WTC11 (cell line): Measurements from ENCODE around the gene PDZD2. TPM values are rescaled to one million over a fixed set of nuclear protein-coding genes. Genes with fewer than 3 reads are reported as not detected.

Experiments used
- ATAC-seq: fragments of 200-7000 bp; cut with Tn5 transposase; 2 replicates; pipeline ENCODE4 v1.10.0; 2021; ENCODE audit warnings: mild to moderate bottlenecking, moderate library complexity
- CTCF ChIA-PET: fragments of 300-600 bp; sonication (Branson Sonifier 250); formaldehyde crosslinking; loops from one replicate; lab custom pipeline; 2021; ENCODE audit warnings: antibody characterized with exemption; lab: Charles Lee
- POLR2A ChIA-PET: fragments of 350-600 bp; sonication (Branson Sonifier 250); formaldehyde crosslinking; loops from one replicate; lab custom pipeline; 2021; ENCODE audit warnings: antibody characterized with exemption; lab: Charles Lee
- DNase-seq: peaks from one replicate; pipeline ENCODE4 v3.0.0; 2021; ENCODE audit warnings: low spot score
- H3K27ac Mint-ChIP-seq: 2 replicates; pipeline ENCODE4 v1.8.0; 2021; ENCODE audit warnings: mixed read lengths
- H3K27me3 Mint-ChIP-seq: 2 replicates; pipeline ENCODE4 v1.8.0; 2021; ENCODE audit warnings: low read depth, mild to moderate bottlenecking, moderate library complexity, mixed read lengths
- H3K36me3 Mint-ChIP-seq: 2 replicates; pipeline ENCODE4 v1.8.0; 2021; ENCODE audit warnings: mixed read lengths
- H3K4me1 Mint-ChIP-seq: 2 replicates; pipeline ENCODE4 v1.8.0; 2022; ENCODE audit warnings: mixed read lengths
- H3K4me3 Mint-ChIP-seq: 2 replicates; pipeline ENCODE4 v1.8.0; 2021; ENCODE audit warnings: mild to moderate bottlenecking, moderate library complexity, mixed read lengths
- H3K9me3 Mint-ChIP-seq: 2 replicates; pipeline ENCODE4 v1.8.0; 2021; ENCODE audit warnings: mixed read lengths
- AR ChIP-seq: fragments of 250-450 bp; sonication (Bioruptor Pico); IDR thresholded peaks from 2 replicates; pipeline ENCODE4 v1.9.0; 2021; ENCODE audit warnings: mild to moderate bottlenecking
- ESRRA ChIP-seq: sonication (generic); formaldehyde crosslinking; IDR thresholded peaks from 2 replicates; pipeline ENCODE4 v1.8.1; 2022; ENCODE audit warnings: mild to moderate bottlenecking, missing genetic modification reagents, borderline replicate concordance
- FOXK1 ChIP-seq: sonication (generic); formaldehyde crosslinking; IDR thresholded peaks from 2 replicates; pipeline ENCODE4 v1.8.0; 2022; ENCODE audit warnings: mild to moderate bottlenecking, moderate library complexity, missing genetic modification reagents
- GTF2I ChIP-seq: fragments of 250-450 bp; sonication (Bioruptor Pico); conservative IDR thresholded peaks from 2 replicates; pipeline ENCODE4 v1.4.0; 2021; ENCODE audit warnings: mild to moderate bottlenecking
- IRF2 ChIP-seq: sonication (generic); formaldehyde crosslinking; IDR thresholded peaks from 2 replicates; pipeline ENCODE4 v1.8.0; 2022; ENCODE audit warnings: low read depth, missing genetic modification reagents, borderline replicate concordance
- NR1H2 ChIP-seq: sonication (generic); formaldehyde crosslinking; IDR thresholded peaks from 2 replicates; pipeline ENCODE4 v1.9.0; 2021; ENCODE audit warnings: mild to moderate bottlenecking, moderate library complexity, missing genetic modification reagents
- SMAD3 ChIP-seq: sonication (generic); formaldehyde crosslinking; IDR thresholded peaks from 2 replicates; pipeline ENCODE4 v1.8.0; 2022; ENCODE audit warnings: missing genetic modification reagents, mild to moderate bottlenecking, borderline replicate concordance
- SMAD4 ChIP-seq: sonication (generic); formaldehyde crosslinking; IDR thresholded peaks from 2 replicates; pipeline ENCODE4 v1.8.0; 2022; ENCODE audit warnings: mild to moderate bottlenecking, missing genetic modification reagents
- STAT6 ChIP-seq: sonication (generic); formaldehyde crosslinking; conservative IDR thresholded peaks from 2 replicates; pipeline ENCODE4 v1.8.1; 2023; ENCODE audit warnings: mild to moderate bottlenecking, low read depth, missing genetic modification reagents, moderate library complexity
- TP53 ChIP-seq: sonication (generic); formaldehyde crosslinking; IDR thresholded peaks from 2 replicates; pipeline ENCODE4 v1.8.1; 2023; ENCODE audit warnings: mild to moderate bottlenecking, missing genetic modification reagents
- USF1 ChIP-seq: sonication (generic); formaldehyde crosslinking; IDR thresholded peaks from 2 replicates; pipeline ENCODE4 v1.8.0; 2022; ENCODE audit warnings: mild to moderate bottlenecking, missing genetic modification reagents
- ZNF396 ChIP-seq: fragments of 250-450 bp; sonication (Bioruptor Pico); IDR thresholded peaks from 2 replicates; pipeline ENCODE4 v1.8.0; 2021; ENCODE audit warnings: mild to moderate bottlenecking, moderate library complexity, borderline replicate concordance
- ZNF423 ChIP-seq: fragments of 250-450 bp; sonication (Bioruptor Pico); IDR thresholded peaks from 2 replicates; pipeline ENCODE4 v2.1.2; 2022; ENCODE audit warnings: mild to moderate bottlenecking, moderate library complexity
- total RNA-seq: library from RNA; stranded (reverse); gene quantifications from 3 replicates; pipeline ENCODE4 v1.2.3, GENCODE V29; 2021
- TF ChIP-seq, protein P1 (sequence below): fragments of 250-450 bp; sonication (Bioruptor Pico); IDR thresholded peaks from 2 replicates; pipeline ENCODE4 v1.8.0; 2021; ENCODE audit warnings: mild to moderate bottlenecking
- TF ChIP-seq, protein P2 (sequence below): sonication (generic); formaldehyde crosslinking; IDR thresholded peaks from 2 replicates; pipeline ENCODE4 v1.8.1; 2022; ENCODE audit warnings: missing genetic modification reagents, borderline replicate concordance
- TF ChIP-seq, protein P3 (sequence below): sonication (generic); formaldehyde crosslinking; IDR thresholded peaks from 2 replicates; pipeline ENCODE4 v1.8.1; 2022; ENCODE audit warnings: mild to moderate bottlenecking, moderate library complexity, missing genetic modification reagents
- TF ChIP-seq, protein P4 (sequence below): sonication (generic); formaldehyde crosslinking; IDR thresholded peaks from 2 replicates; pipeline ENCODE4 v1.8.1; 2022; ENCODE audit warnings: low read depth, missing genetic modification reagents, borderline replicate concordance

The PDZD2 gene
- total RNA-seq, 1 experiment from 2014 or later, result 11.4 TPM

- TF ChIP-seq ZNF423 (CRISPR knock-in tag) (no peak), TP53 (CRISPR knock-in tag) (no peak), STAT6 (CRISPR knock-in tag) (no peak), NR1H2 (CRISPR knock-in tag) (no peak), USF1 (CRISPR knock-in tag) (no peak), ESRRA (CRISPR knock-in tag) (no peak), IRF2 (CRISPR knock-in tag) (no peak), ZNF396 (CRISPR knock-in tag) (no peak)
- TF ChIP-seq, protein P1, sequence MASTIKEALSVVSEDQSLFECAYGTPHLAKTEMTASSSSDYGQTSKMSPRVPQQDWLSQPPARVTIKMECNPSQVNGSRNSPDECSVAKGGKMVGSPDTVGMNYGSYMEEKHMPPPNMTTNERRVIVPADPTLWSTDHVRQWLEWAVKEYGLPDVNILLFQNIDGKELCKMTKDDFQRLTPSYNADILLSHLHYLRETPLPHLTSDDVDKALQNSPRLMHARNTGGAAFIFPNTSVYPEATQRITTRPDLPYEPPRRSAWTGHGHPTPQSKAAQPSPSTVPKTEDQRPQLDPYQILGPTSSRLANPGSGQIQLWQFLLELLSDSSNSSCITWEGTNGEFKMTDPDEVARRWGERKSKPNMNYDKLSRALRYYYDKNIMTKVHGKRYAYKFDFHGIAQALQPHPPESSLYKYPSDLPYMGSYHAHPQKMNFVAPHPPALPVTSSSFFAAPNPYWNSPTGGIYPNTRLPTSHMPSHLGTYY (CRISPR knock-in tag), result no peak
- TF ChIP-seq, protein P2, sequence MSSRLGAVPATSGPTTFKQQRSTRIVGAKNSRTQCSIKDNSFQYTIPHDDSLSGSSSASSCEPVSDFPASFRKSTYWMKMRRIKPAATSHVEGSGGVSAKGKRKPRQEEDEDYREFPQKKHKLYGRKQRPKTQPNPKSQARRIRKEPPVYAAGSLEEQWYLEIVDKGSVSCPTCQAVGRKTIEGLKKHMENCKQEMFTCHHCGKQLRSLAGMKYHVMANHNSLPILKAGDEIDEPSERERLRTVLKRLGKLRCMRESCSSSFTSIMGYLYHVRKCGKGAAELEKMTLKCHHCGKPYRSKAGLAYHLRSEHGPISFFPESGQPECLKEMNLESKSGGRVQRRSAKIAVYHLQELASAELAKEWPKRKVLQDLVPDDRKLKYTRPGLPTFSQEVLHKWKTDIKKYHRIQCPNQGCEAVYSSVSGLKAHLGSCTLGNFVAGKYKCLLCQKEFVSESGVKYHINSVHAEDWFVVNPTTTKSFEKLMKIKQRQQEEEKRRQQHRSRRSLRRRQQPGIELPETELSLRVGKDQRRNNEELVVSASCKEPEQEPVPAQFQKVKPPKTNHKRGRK (CRISPR knock-in tag), result no peak
These were observed 324.0 kb downstream of the PDZD2 start (continued) for GRCh38 chr5:31962871-31963307.

DNA sequence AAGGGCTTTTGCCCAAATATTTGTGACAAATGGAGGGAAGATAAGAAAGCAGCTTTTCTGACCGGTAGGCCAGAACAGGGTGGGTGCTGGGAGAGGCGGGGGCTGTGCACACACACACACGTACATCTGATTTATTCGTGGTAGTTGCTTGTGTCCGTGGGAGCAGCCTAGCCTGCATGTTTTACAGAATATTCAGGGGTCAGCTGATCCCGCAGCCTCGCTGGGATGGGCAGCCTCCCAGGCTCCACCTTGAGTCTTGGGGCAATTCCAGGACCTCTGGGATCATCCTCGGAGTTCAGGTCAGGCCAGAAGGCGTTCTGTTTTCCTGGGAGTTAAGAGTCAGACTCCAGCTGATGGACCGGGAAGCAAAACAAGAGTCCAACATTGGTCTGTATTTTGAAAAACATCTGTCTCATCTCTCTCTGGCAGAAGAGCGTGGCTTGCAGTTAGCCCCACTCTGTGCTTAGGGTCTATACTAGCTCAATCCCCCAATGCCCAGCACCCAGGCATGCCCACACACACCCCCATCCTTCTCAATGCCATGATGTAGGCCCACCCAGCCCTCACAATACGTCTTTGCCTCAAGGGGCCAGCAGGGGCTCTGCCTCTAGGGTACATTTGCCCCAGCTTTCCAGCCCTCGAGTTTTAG is 324.6 kb downstream of the PDZD2 start:
- Mint-ChIP-seq H3K27ac (peak overlapping the region; percentile 60), H3K36me3 (no peaks in the 10 kb centered on the region), H3K4me3 (no peak overlapping the region), H3K27me3 (no peaks in the 10 kb centered on the region), H3K4me1 (peaks cover 43% of the 10 kb centered on the region), H3K9me3 (peaks cover 5% of the 10 kb centered on the region)
- DNase-seq (no peak), ATAC-seq (no peak)
- POLR2A ChIA-PET, result no interaction called here
- CTCF ChIA-PET, result interaction anchor here (0.6 to 1.6 kb wide), 2 partner anchors 113 to 150 kb away, joined by 3 read pairs; no protein-coding TSS in a partner anchor
- TF ChIP-seq SMAD3 (CRISPR knock-in tag) (no peak), SMAD4 (no peak), AR (CRISPR knock-in tag) (no peak), FOXK1 (CRISPR knock-in tag) (no peak), GTF2I (CRISPR knock-in tag) (no peak), ZNF423 (CRISPR knock-in tag) (no peak), STAT6 (CRISPR knock-in tag) (no peak)
- TF ChIP-seq, protein P3, sequence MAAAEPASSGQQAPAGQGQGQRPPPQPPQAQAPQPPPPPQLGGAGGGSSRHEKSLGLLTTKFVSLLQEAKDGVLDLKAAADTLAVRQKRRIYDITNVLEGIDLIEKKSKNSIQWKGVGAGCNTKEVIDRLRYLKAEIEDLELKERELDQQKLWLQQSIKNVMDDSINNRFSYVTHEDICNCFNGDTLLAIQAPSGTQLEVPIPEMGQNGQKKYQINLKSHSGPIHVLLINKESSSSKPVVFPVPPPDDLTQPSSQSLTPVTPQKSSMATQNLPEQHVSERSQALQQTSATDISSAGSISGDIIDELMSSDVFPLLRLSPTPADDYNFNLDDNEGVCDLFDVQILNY (CRISPR knock-in tag), result no peak
- TF ChIP-seq, protein P4, sequence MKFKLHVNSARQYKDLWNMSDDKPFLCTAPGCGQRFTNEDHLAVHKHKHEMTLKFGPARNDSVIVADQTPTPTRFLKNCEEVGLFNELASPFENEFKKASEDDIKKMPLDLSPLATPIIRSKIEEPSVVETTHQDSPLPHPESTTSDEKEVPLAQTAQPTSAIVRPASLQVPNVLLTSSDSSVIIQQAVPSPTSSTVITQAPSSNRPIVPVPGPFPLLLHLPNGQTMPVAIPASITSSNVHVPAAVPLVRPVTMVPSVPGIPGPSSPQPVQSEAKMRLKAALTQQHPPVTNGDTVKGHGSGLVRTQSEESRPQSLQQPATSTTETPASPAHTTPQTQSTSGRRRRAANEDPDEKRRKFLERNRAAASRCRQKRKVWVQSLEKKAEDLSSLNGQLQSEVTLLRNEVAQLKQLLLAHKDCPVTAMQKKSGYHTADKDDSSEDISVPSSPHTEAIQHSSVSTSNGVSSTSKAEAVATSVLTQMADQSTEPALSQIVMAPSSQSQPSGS (CRISPR knock-in tag), result no peak
